OCI-LY1 (cell line): ENCODE results near the gene HAUS7.

ENCODE experiments used
- EZH2 ChIP-seq: fragments of 200-600 bp; sonication (generic), shearing (Covaris generic); IDR thresholded peaks from 2 replicates; pipeline ENCODE4 v1.8.0; 2017; ENCODE audit warnings: borderline replicate concordance, mixed run types, mild to moderate bottlenecking, antibody characterized with exemption, low read length, moderate library complexity, mixed read lengths
- TF ChIP-seq, protein P1 (sequence below): fragments of 200-600 bp; sonication (generic), shearing (Covaris generic); IDR thresholded peaks from 2 replicates; pipeline ENCODE4 v1.5.1; 2017; ENCODE audit warnings: mild to moderate bottlenecking, antibody characterized with exemption, low read length, moderate library complexity, mixed read lengths

DNA sequence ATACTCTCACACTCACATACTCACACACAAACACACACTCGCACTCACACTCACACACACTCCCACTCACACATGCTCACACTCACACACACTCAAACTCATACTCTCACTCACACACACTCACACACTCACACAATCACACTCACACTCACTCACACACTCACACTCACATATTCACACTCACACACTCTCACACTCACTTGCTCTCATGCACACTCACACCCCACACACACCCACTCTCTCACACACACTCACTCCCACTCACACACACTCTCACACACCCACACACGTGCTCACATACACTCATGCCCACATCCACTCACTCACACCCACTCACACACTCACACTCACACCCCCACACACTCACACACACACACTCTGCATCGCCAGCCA is 42.1 kb upstream of the HAUS7 start:
- TF ChIP-seq, protein P1, sequence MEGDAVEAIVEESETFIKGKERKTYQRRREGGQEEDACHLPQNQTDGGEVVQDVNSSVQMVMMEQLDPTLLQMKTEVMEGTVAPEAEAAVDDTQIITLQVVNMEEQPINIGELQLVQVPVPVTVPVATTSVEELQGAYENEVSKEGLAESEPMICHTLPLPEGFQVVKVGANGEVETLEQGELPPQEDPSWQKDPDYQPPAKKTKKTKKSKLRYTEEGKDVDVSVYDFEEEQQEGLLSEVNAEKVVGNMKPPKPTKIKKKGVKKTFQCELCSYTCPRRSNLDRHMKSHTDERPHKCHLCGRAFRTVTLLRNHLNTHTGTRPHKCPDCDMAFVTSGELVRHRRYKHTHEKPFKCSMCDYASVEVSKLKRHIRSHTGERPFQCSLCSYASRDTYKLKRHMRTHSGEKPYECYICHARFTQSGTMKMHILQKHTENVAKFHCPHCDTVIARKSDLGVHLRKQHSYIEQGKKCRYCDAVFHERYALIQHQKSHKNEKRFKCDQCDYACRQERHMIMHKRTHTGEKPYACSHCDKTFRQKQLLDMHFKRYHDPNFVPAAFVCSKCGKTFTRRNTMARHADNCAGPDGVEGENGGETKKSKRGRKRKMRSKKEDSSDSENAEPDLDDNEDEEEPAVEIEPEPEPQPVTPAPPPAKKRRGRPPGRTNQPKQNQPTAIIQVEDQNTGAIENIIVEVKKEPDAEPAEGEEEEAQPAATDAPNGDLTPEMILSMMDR = no peak
- TF ChIP-seq EZH2 = no peak
